GM23248 (cell line): Measurements from ENCODE around the gene CRY2. TPM values are rescaled to one million over a fixed set of nuclear protein-coding genes. Genes with fewer than 3 reads are reported as not detected.
"Not testable (repeated sequence)": the region's sequence is repeated elsewhere in the genome, so short reads cannot be mapped to it uniquely, and the experiment has no call there.

Experiments used
- DNase-seq: peaks from one replicate; pipeline ENCODE4 v3.0.0-alpha.2; 2015
- H2AFZ ChIP-seq: fragments of 200-600 bp; sonication (generic); 2 replicates; pipeline ENCODE4 v1.6.1; 2016; ENCODE audit warnings: antibody characterized with exemption
- H3F3A ChIP-seq: fragments of 200-600 bp; sonication (generic); 2 replicates; pipeline ENCODE4 v1.6.1; 2016; ENCODE audit warnings: mild to moderate bottlenecking, antibody characterized with exemption, mixed run types; ENCODE audit not compliant: insufficient read depth
- H3K27ac ChIP-seq: fragments of 200-600 bp; sonication (generic); 2 replicates; pipeline ENCODE4 v1.5.1; 2016; ENCODE audit warnings: mild to moderate bottlenecking
- H3K27me3 ChIP-seq: fragments of 200-600 bp; sonication (generic); replicated peaks from 2 replicates; pipeline ENCODE4 v1.6.1; 2016; ENCODE audit warnings: mild to moderate bottlenecking; ENCODE audit not compliant: insufficient read depth
- H3K36me3 ChIP-seq: fragments of 200-600 bp; sonication (generic); 2 replicates; pipeline ENCODE4 v1.6.1; 2016; ENCODE audit warnings: low read depth, mild to moderate bottlenecking
- H3K4me1 ChIP-seq: fragments of 200-600 bp; sonication (generic); 2 replicates; pipeline ENCODE4 v1.6.1; 2016; ENCODE audit warnings: mild to moderate bottlenecking; ENCODE audit not compliant: insufficient read depth
- H3K4me2 ChIP-seq: fragments of 200-600 bp; sonication (generic); one replicate; pipeline ENCODE4 v1.6.1; 2016; ENCODE audit warnings: mild to moderate bottlenecking; ENCODE audit not compliant: unreplicated experiment
- H3K4me3 ChIP-seq: fragments of 200-600 bp; sonication (generic); 2 replicates; pipeline ENCODE4 v1.5.1; 2016; ENCODE audit warnings: mild to moderate bottlenecking
- H3K79me2 ChIP-seq: fragments of 200-600 bp; sonication (generic); 2 replicates; pipeline ENCODE4 v1.6.1; 2016; ENCODE audit warnings: mild to moderate bottlenecking; ENCODE audit not compliant: insufficient read depth
- H3K9ac ChIP-seq: fragments of 200-600 bp; sonication (generic); 2 replicates; pipeline ENCODE4 v1.6.1; 2016; ENCODE audit warnings: mild to moderate bottlenecking
- H3K9me2 ChIP-seq: fragments of 200-600 bp; sonication (generic); 2 replicates; pipeline ENCODE4 v1.6.1; 2016; ENCODE audit warnings: mixed run types, mild to moderate bottlenecking, moderate library complexity; ENCODE audit not compliant: insufficient read depth
- H3K9me3 ChIP-seq: fragments of 200-600 bp; sonication (generic); one replicate; pipeline ENCODE4 v1.6.1; 2017; ENCODE audit warnings: low read depth
- H4K20me1 ChIP-seq: fragments of 200-600 bp; sonication (generic); 2 replicates; pipeline ENCODE4 v1.6.0; 2016; ENCODE audit not compliant: insufficient read depth
- EZH2 ChIP-seq: fragments of 200-600 bp; sonication (generic); IDR thresholded peaks from 2 replicates; pipeline ENCODE4 v1.6.1; 2018; ENCODE audit warnings: antibody characterized with exemption, mild to moderate bottlenecking; ENCODE audit not compliant: insufficient read depth, poor library complexity, severe bottlenecking
- EZH2phosphoT487 ChIP-seq: fragments of 200-600 bp; sonication (generic); IDR thresholded peaks from 2 replicates; pipeline ENCODE4 v1.6.1; 2018; ENCODE audit warnings: antibody characterized with exemption, moderate library complexity, mild to moderate bottlenecking, low read depth; ENCODE audit not compliant: insufficient read depth
- WGBS, 2 experiments: methylation state at CpG; one replicate each; pipeline ENCODE4 v1.1.6; 2015 to 2017; ENCODE audit warnings: low lambda C conversion rate in 2 of 2, low coverage in 1 of 2; ENCODE audit errors: missing lambda C conversion rate in 2 of 2; 5-methylcytosine and 5-hydroxymethylcytosine counted together
- in situ Hi-C: fragments of 300-500 bp; cut with MboI; formaldehyde crosslinking; loops from 2 replicates; pipeline ENCODE4 v1.15.0; 2020
- polyA plus RNA-seq: library from polyadenylated mRNA; unstranded; fragments of >200 nt; fragmentation: Nextera tagmentation; extraction: Ambion mirVana; gene quantifications from 2 replicates; pipeline ENCODE4 v1.2.1, GENCODE V29; 2016
- total RNA-seq: library from RNA; depleted of rRNA; stranded (reverse); fragments of >200 nt; shearing (Covaris generic); gene quantifications from 2 replicates; pipeline ENCODE4 v1.2.3, GENCODE V29; 2014

Gene CRY2
- total and polyA plus RNA-seq, 2 experiments from 2014 or later: 7.6 to 10.3 TPM

DNA sequence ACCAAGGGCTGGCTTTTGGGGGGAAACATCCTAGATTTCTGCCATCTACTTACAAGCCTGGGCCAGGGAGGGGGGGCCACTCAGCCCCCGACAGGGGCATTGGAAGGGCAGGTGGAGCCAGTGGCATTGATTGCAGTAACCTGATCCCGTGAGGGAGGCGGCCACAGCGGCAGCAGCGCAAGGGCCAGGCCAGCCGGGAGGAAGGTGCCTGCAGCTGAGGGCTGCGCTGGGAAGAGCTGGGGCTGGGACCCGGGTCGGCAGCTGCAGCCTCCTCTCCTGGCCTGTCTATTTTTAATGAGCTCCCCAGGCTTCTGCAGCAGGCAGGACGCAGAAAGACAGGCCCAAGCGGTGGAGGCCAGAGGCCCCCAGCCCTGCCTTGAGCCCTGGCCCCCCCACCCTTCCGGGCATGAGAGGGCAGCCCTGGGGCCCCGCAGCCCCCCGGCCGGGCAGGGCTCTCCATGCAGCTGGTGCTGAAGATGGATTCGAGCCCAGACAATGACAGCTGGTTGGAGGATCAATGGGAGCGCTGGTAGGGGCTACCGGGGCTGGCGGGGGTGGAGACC is 49.2 kb downstream of the CRY2 start:
- H3K4me3 ChIP-seq: no peak overlapping the region
- H3K79me2 ChIP-seq: no peaks in the 10 kb centered on the region
- no peak overlapping the region for H3K27ac ChIP-seq
- no peaks in the 10 kb centered on the region for H3K36me3 ChIP-seq
- no peaks in the 10 kb centered on the region for H3K9me3 ChIP-seq
- no peak overlapping the region for H3K9ac ChIP-seq
- H4K20me1 ChIP-seq: no peaks in the 10 kb centered on the region
- no peaks in the 10 kb centered on the region for H3K4me1 ChIP-seq
- 20 to 28% methylated on average over 15 to 17 of the region's 19 CpGs for WGBS, 2 experiments
- TF ChIP-seq EZH2phosphoT487: no peak
- no peak for TF ChIP-seq EZH2
- no peak overlapping the region for H3K4me2 ChIP-seq
- in situ Hi-C loops: no loop called here
- no peak for DNase-seq
- H3K27me3 ChIP-seq: no peaks in the 10 kb centered on the region
- no peaks in the 10 kb centered on the region for H3K9me2 ChIP-seq
- no peaks in the 10 kb centered on the region for H3F3A ChIP-seq
- H2AFZ ChIP-seq: no peak overlapping the region

DNA sequence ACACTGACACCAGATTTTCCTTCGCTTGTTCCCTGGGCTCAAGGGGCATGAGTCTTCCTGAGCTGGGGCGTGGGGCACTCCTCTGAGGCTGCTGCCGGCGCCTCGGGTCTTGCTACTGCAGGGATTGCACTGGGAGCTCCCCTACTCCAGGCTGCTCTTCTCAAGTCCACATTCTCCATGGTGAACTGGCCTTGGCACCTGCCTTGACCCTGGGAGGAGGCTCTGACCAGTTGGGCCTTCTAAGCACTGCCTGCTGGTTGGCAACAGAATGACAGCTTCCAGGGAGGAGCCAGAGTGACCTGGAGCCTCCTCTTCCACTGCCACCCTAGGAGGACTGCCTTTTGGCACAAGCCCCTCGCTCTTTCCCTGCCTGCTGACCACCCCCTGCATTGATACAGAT is 50.3 kb downstream of the CRY2 start:
- no peak for DNase-seq
- H3K9me3 ChIP-seq: no peaks in the 10 kb centered on the region
- H3K9ac ChIP-seq: no peak overlapping the region
- H3K27ac ChIP-seq: no peak overlapping the region
- H3K27me3 ChIP-seq: no peaks in the 10 kb centered on the region
- no peaks in the 10 kb centered on the region for H3K36me3 ChIP-seq
- no peaks in the 10 kb centered on the region for H3F3A ChIP-seq
- H3K4me1 ChIP-seq: no peaks in the 10 kb centered on the region
- no peaks in the 10 kb centered on the region for H4K20me1 ChIP-seq
- H3K4me2 ChIP-seq: no peak overlapping the region
- in situ Hi-C loops: no loop called here
- WGBS, 2 experiments: 69 to 70% methylated on average over 6 of the region's 6 CpGs
- no peaks in the 10 kb centered on the region for H3K9me2 ChIP-seq
- no peaks in the 10 kb centered on the region for H3K79me2 ChIP-seq
- no peak overlapping the region for H3K4me3 ChIP-seq
- no peak overlapping the region for H2AFZ ChIP-seq
- no peak for TF ChIP-seq EZH2phosphoT487

GRCh38 chr11:45899086-45899447 is 51.8 kb downstream of the CRY2 start:
- H3K4me3 ChIP-seq: peak overlapping the region; percentile 75; the same call in 1 of the 2 replicates
- H2AFZ ChIP-seq: no peak overlapping the region
- H3K27ac ChIP-seq: 0 out of 2 replicates have a peak overlapping the region, but pooled peaks have one; percentile 41
- H3K79me2 ChIP-seq: no peaks in the 10 kb centered on the region
- in situ Hi-C loops: no loop called here
- H3K9me3 ChIP-seq: no peaks in the 10 kb centered on the region
- H3K4me2 ChIP-seq: peak overlapping the region; percentile 93
- no peaks in the 10 kb centered on the region for H4K20me1 ChIP-seq
- WGBS, 2 experiments: 27 to 36% methylated on average over 3 of the region's 3 CpGs
- no peaks in the 10 kb centered on the region for H3K4me1 ChIP-seq
- DNase-seq: no peak
- H3F3A ChIP-seq: no peaks in the 10 kb centered on the region
- H3K9ac ChIP-seq: peak overlapping the region; percentile 85; the same call in 1 of the 2 replicates
- no peaks in the 10 kb centered on the region for H3K9me2 ChIP-seq
- no peaks in the 10 kb centered on the region for H3K36me3 ChIP-seq
- TF ChIP-seq EZH2phosphoT487: no peak
- H3K27me3 ChIP-seq: no peaks in the 10 kb centered on the region

GRCh38 chr11:45899448-45900174 is 52.3 kb downstream of the CRY2 start:
- no peaks in the 10 kb centered on the region for H3K9me3 ChIP-seq
- 1 to 3% methylated on average over 25 to 62 of the region's 62 CpGs for WGBS, 2 experiments
- peak overlapping the region; percentile 85 for H3K9ac ChIP-seq
- H3K27ac ChIP-seq: peak overlapping the region; percentile 41; the same call in 1 of the 2 replicates
- H3K36me3 ChIP-seq: no peaks in the 10 kb centered on the region
- H4K20me1 ChIP-seq: no peaks in the 10 kb centered on the region
- H3K27me3 ChIP-seq: no peaks in the 10 kb centered on the region
- H3K9me2 ChIP-seq: no peaks in the 10 kb centered on the region
- in situ Hi-C loops: loop anchor here (10.0 kb wide), 1 partner anchor 55 kb away; the partner anchor contains the start of gene CRY2
- peak overlapping the region; percentile 75 for H3K4me3 ChIP-seq
- peak; percentile 95 for DNase-seq
- H3K79me2 ChIP-seq: no peaks in the 10 kb centered on the region
- H2AFZ ChIP-seq: peak overlapping the region; percentile 80
- no peaks in the 10 kb centered on the region for H3K4me1 ChIP-seq
- H3F3A ChIP-seq: no peaks in the 10 kb centered on the region
- H3K4me2 ChIP-seq: peak overlapping the region; percentile 93
- TF ChIP-seq EZH2 (no peak), EZH2phosphoT487 (no peak)

GRCh38 chr11:45900175-45900800 is 53.0 kb downstream of the CRY2 start:
- peak overlapping the region; percentile 80 for H2AFZ ChIP-seq
- not testable (repeated sequence) for H4K20me1 ChIP-seq, H3K9me3 ChIP-seq, H3K9me2 ChIP-seq, H3K27ac ChIP-seq, H3K36me3 ChIP-seq, H3K27me3 ChIP-seq, H3K79me2 ChIP-seq, H3F3A ChIP-seq, H3K4me1 ChIP-seq
- peak overlapping the region; percentile 75 for H3K4me3 ChIP-seq
- peak overlapping the region; percentile 85 for H3K9ac ChIP-seq
- WGBS, 2 experiments: 1 to 2% methylated on average over 26 to 28 of the region's 59 CpGs
- H3K4me2 ChIP-seq: peak overlapping the region; percentile 93
- peak; percentile 57 for DNase-seq
- in situ Hi-C loops: loop anchor here (10.0 kb wide), 1 partner anchor 55 kb away; the partner anchor contains the start of gene CRY2
